HCT116 (cell line): ENCODE measurements around the gene ERN1. TPM values are rescaled to one million over a fixed set of nuclear protein-coding genes. Genes with fewer than 3 reads are reported as not detected.

Experiments
- ATAC-seq: fragments of 200-7000 bp; cut with Tn5 transposase; 2 replicates; pipeline ENCODE4 v1.9.1; 2020; ENCODE audit warnings: mild to moderate bottlenecking, moderate library complexity
- BruUV-seq: library from RNA; stranded (reverse); fragments of 400-500 nt; replicated peaks from 2 replicates; lab custom pipeline; 2021; lab: Mats Ljungman, UMichigan
- CTCF ChIA-PET: fragments of 300-600 bp; sonication (Branson Sonifier 250); formaldehyde crosslinking; loops from one replicate; lab custom pipeline; 2021; ENCODE audit warnings: antibody characterized with exemption; lab: Charles Lee
- POLR2A ChIA-PET: fragments of 300-600, 350-600 bp; sonication (Branson Sonifier 250); formaldehyde crosslinking; loops from one replicate; lab custom pipeline; 2021; ENCODE audit warnings: antibody characterized with exemption; lab: Charles Lee
- RAD21 ChIA-PET, 2 experiments: fragments of 300-600 bp; sonication (Branson Sonifier 250); formaldehyde crosslinking; loops; one replicate each; lab custom pipeline; 2023; ENCODE audit warnings: low total read pairs in 2 of 2; ENCODE audit not compliant: uncharacterized antibody in 2 of 2, unreplicated experiment in 2 of 2, low non-redundant PET in 1 of 2; lab: Charles Lee
- DNase-seq: peaks from one replicate; pipeline ENCODE4 v3.0.0-alpha.2; 2010; ENCODE audit warnings: low read depth, low spot score
- H2AFZ ChIP-seq: fragments of 200-600 bp; shearing (Covaris generic), sonication (generic); 2 replicates; pipeline ENCODE4 v1.6.1; 2017; ENCODE audit warnings: low read depth, mixed run types, mixed read lengths, antibody characterized with exemption, low read length; ENCODE audit not compliant: poor library complexity, severe bottlenecking
- H3K27ac ChIP-seq: 2 replicates; pipeline ENCODE4 v1.5.1; 2012; ENCODE audit warnings: low read depth, low read length
- H3K27me3 ChIP-seq: fragments of 200-600 bp; sonication (generic); 2 replicates; pipeline ENCODE4 v1.6.1; 2016; ENCODE audit warnings: mixed run types, low read length, mixed read lengths; ENCODE audit not compliant: insufficient read depth
- H3K36me3 ChIP-seq, 2 experiments: fragments of 200-500 bp in 1 of 2; fragments of 200-600 bp in 1 of 2; sonication (Bioruptor generic) in 1 of 2; sonication (generic) in 1 of 2; 2 replicates each; pipeline versions ENCODE4 v1.5.1 to v1.6.1; 2014 to 2016; ENCODE audit warnings: low read length in 2 of 2, inconsistent platforms in 1 of 2, mixed read lengths in 1 of 2, mixed run types in 1 of 2; ENCODE audit not compliant: insufficient read depth in 2 of 2, control insufficient read depth in 1 of 2
- H3K4me1 ChIP-seq, 2 experiments: fragments of 200-600 bp in 1 of 2; sonication (generic) in 1 of 2; 2 replicates each; pipeline versions ENCODE4 v1.5.1 to v1.6.1; 2012 to 2017; ENCODE audit warnings: low read length in 2 of 2, inconsistent platforms in 1 of 2, mild to moderate bottlenecking in 1 of 2, mixed read lengths in 1 of 2, mixed run types in 1 of 2, moderate library complexity in 1 of 2; ENCODE audit not compliant: insufficient read depth in 2 of 2, control insufficient read depth in 1 of 2
- H3K4me2 ChIP-seq: fragments of 200-600 bp; sonication (generic); 2 replicates; pipeline ENCODE4 v1.6.1; 2017; ENCODE audit warnings: mixed run types, low read length, mixed read lengths
- H3K4me3 ChIP-seq, 2 experiments: fragments of 200-600 bp in 1 of 2; sonication (generic) in 1 of 2; replicated peaks in 1 of 2; 2 replicates each; pipeline ENCODE4 v1.5.1; 2011 to 2016; ENCODE audit warnings: low read length in 2 of 2, control low read depth in 1 of 2, low read depth in 1 of 2, mild to moderate bottlenecking in 1 of 2, mixed read lengths in 1 of 2, mixed run types in 1 of 2
- H3K79me2 ChIP-seq: fragments of 200-600 bp; sonication (generic); 2 replicates; pipeline ENCODE4 v1.6.1; 2017; ENCODE audit warnings: mild to moderate bottlenecking, mixed run types, low read length, moderate library complexity, mixed read lengths; ENCODE audit not compliant: insufficient read depth
- H3K9ac ChIP-seq: fragments of 200-600 bp; sonication (generic); 2 replicates; pipeline ENCODE4 v1.6.1; 2016; ENCODE audit warnings: low read length, mixed read lengths
- H3K9me2 ChIP-seq: fragments of 200-600 bp; sonication (generic), shearing (Covaris generic); 2 replicates; pipeline ENCODE4 v1.6.1; 2017; ENCODE audit warnings: mixed run types, mild to moderate bottlenecking, moderate library complexity; ENCODE audit not compliant: insufficient read depth
- H3K9me3 ChIP-seq, 2 experiments: fragments of 200-500 bp in 1 of 2; fragments of 200-600 bp in 1 of 2; sonication (Bioruptor generic) in 1 of 2; sonication (generic) in 1 of 2; 2 replicates each; pipeline ENCODE4 v1.6.1; 2014 to 2017; ENCODE audit warnings: low read length in 2 of 2, mixed read lengths in 2 of 2, inconsistent platforms in 1 of 2, low read depth in 1 of 2, mild to moderate bottlenecking in 1 of 2, mixed run types in 1 of 2, moderate library complexity in 1 of 2; ENCODE audit not compliant: control insufficient read depth in 1 of 2, insufficient read depth in 1 of 2
- H4K20me1 ChIP-seq: fragments of 200-600 bp; sonication (generic), shearing (Covaris generic); 2 replicates; pipeline ENCODE4 v1.6.1; 2017; ENCODE audit warnings: mixed run types, mild to moderate bottlenecking, moderate library complexity; ENCODE audit not compliant: insufficient read depth
- CBX3 ChIP-seq: IDR thresholded peaks from 2 replicates; pipeline ENCODE4 v1.6.1; 2012; ENCODE audit warnings: low read depth
- CEBPB ChIP-seq: IDR thresholded peaks from 2 replicates; pipeline ENCODE4 v1.6.1; 2012; ENCODE audit warnings: low read depth
- CTCF ChIP-seq, 3 experiments: fragments of 200-600 bp in 1 of 3; sonication (generic) in 1 of 3; IDR thresholded peaks in 2 of 3; conservative IDR thresholded peaks in 1 of 3; 2 replicates each; pipeline ENCODE4 v1.5.1; 2012 to 2017; ENCODE audit warnings: low read depth in 2 of 3, low read length in 2 of 3, antibody characterized with exemption in 1 of 3, borderline replicate concordance in 1 of 3, control low read depth in 1 of 3, mild to moderate bottlenecking in 1 of 3, mixed read lengths in 1 of 3, mixed run types in 1 of 3, moderate library complexity in 1 of 3; ENCODE audit not compliant: insufficient read depth in 1 of 3
- EGR1 ChIP-seq: IDR thresholded peaks from 2 replicates; pipeline ENCODE4 v1.6.1; 2012; ENCODE audit warnings: low read depth
- ELF1 ChIP-seq: IDR thresholded peaks from 2 replicates; pipeline ENCODE4 v1.6.1; 2012; ENCODE audit warnings: low read depth, borderline replicate concordance
- FOSL1 ChIP-seq: IDR thresholded peaks from 2 replicates; pipeline ENCODE4 v1.6.1; 2012; ENCODE audit warnings: low read depth
- MAX ChIP-seq: IDR thresholded peaks from 2 replicates; pipeline ENCODE4 v1.6.1; 2012
- POLR2A ChIP-seq: IDR thresholded peaks from 2 replicates; pipeline ENCODE4 v1.7.0; 2011; ENCODE audit warnings: borderline replicate concordance; ENCODE audit not compliant: insufficient read depth, insufficient read length; ENCODE audit errors: extremely low read depth
- POLR2AphosphoS5 ChIP-seq: IDR thresholded peaks from 2 replicates; pipeline ENCODE4 v1.6.1; 2011; ENCODE audit warnings: mild to moderate bottlenecking, low read depth, low read length, moderate library complexity
- RAD21 ChIP-seq: IDR thresholded peaks from 2 replicates; pipeline ENCODE4 v1.6.1; 2012; ENCODE audit warnings: low read depth, mild to moderate bottlenecking
- SP1 ChIP-seq: IDR thresholded peaks from 2 replicates; pipeline ENCODE4 v1.6.1; 2012; ENCODE audit warnings: low read depth
- YY1 ChIP-seq: IDR thresholded peaks from 2 replicates; pipeline ENCODE4 v1.6.1; 2011; ENCODE audit warnings: low read length, low read depth, moderate library complexity, mild to moderate bottlenecking; ENCODE audit not compliant: insufficient replicate concordance; ENCODE audit errors: extremely low read depth
- intact Hi-C: fragments of 100-400 bp; cut with micrococcal nuclease; formaldehyde crosslinking; loops from 2 replicates; pipeline ENCODE4 v1.10.0; 2022
- total RNA-seq: library from RNA; stranded (reverse); gene quantifications from one replicate; pipeline ENCODE4 v1.2.1, GENCODE V29; 2021; ENCODE audit not compliant: unreplicated experiment

ERN1 gene
- total RNA-seq, 1 experiment from 2014 or later: 28.2 TPM

- TF ChIP-seq ELF1: no peak
- peak; percentile 81 for TF ChIP-seq RAD21
- peak; percentile 12 for TF ChIP-seq YY1
These were observed 101.0 kb downstream of the ERN1 start (continued) for GRCh38 chr17:64028874-64029464.

GRCh38 chr17:64025732-64026294, 104.1 kb downstream of the ERN1 start:
- Histone ChIP-seq H3K27me3 (no peaks in the 10 kb centered on the region), H3K9ac (no peak overlapping the region), H3K27ac (no peak overlapping the region), H3K9me3 (no peaks in the 10 kb centered on the region), H3K4me1 (peaks cover 3 to 11% of the 10 kb centered on the region in 2 experiments; a peak in 3 of 4 replicates), H4K20me1 (no peaks in the 10 kb centered on the region), H3K79me2 (no peaks in the 10 kb centered on the region), H3K36me3 (no peaks in the 10 kb centered on the region), H3K9me2 (no peaks in the 10 kb centered on the region), H2AFZ (peak overlapping the region; percentile 99), H3K4me3 (peak overlapping the region; percentile 45 to 50), H3K4me2 (peak overlapping the region; percentile 73)
- peak; percentile 99 to 100 (median 100) for TF ChIP-seq CTCF (IDR thresholded peaks at IDR 0.05 in 2 of 3, conservative IDR thresholded peaks at IDR 0.05 in 1 of 3; ENCODE audit: borderline replicate concordance in 1 of 3, insufficient read depth in 1 of 3, low read depth in 2 of 3, low read length in 2 of 3)
- TF ChIP-seq FOSL1: no peak
- TF ChIP-seq SP1: no peak
- peak; percentile 76 for TF ChIP-seq CBX3
- peak; percentile 67 for TF ChIP-seq MAX
- peak; percentile 74 for TF ChIP-seq CEBPB
- 0 out of 2 replicates have a peak, but pooled peaks have one; percentile 20 for TF ChIP-seq POLR2AphosphoS5
- TF ChIP-seq RAD21: peak; percentile 88
- TF ChIP-seq POLR2A: peak; percentile 63
- 0 out of 2 replicates have a peak, but pooled peaks have one; percentile 41 for TF ChIP-seq EGR1
- TF ChIP-seq YY1: peak; percentile 74
- ChIA-PET CTCF (interaction anchor here (0.6 to 7.6 kb wide), 41 partner anchors 8 to 800 kb away, joined by 3 to 519 read pairs (median 5); partner anchors contain the start of genes ERN1, GH1 and GH2), POLR2A (interaction anchor here (0.9 to 1.3 kb wide), 3 partner anchors 104 to 108 kb away, joined by 3 to 5 read pairs (median 3); partner anchors contain the start of gene ERN1), RAD21 (interaction anchor here (0.7 to 6.2 kb wide), 5 partner anchors 51 to 108 kb away, joined by 3 to 66 read pairs (median 4); no protein-coding TSS in a partner anchor)
- no TSS peak for BruUV-seq
- peak; percentile 84 for DNase-seq
- intact Hi-C loops: loop anchor here (10.0 kb wide), 1 partner anchor 389 kb away; no protein-coding TSS in a partner anchor
- ATAC-seq: peak; percentile 97
